HepG2 (cell line): ENCODE measurements around the gene COA3. TPM values are rescaled to one million over a fixed set of nuclear protein-coding genes. Genes with fewer than 3 reads are reported as not detected.

Source experiments
- MATR3 ChIP-seq: sonication (generic); formaldehyde crosslinking; IDR thresholded peaks from 2 replicates; pipeline ENCODE4 v1.4.0; 2020; ENCODE audit warnings: missing genetic modification reagents
- ZHX1 ChIP-seq: sonication (generic); formaldehyde crosslinking; IDR thresholded peaks from 2 replicates; pipeline ENCODE4 v1.8.1; 2022; ENCODE audit warnings: low read depth, mild to moderate bottlenecking, missing genetic modification reagents
- ZNF354B ChIP-seq: sonication (generic); formaldehyde crosslinking; IDR thresholded peaks from 2 replicates; pipeline ENCODE4 v1.8.0; 2022; ENCODE audit warnings: mild to moderate bottlenecking, missing genetic modification reagents
- ZNF562 ChIP-seq: sonication (generic); formaldehyde crosslinking; IDR thresholded peaks from 2 replicates; pipeline ENCODE4 v1.8.0; 2022; ENCODE audit warnings: missing genetic modification reagents, borderline replicate concordance
- ZNF615 ChIP-seq: sonication (generic); formaldehyde crosslinking; IDR thresholded peaks from 2 replicates; pipeline ENCODE4 v1.5.0; 2020; ENCODE audit warnings: mild to moderate bottlenecking, missing genetic modification reagents, borderline replicate concordance
- ZSCAN9 ChIP-seq: IDR thresholded peaks from 2 replicates; pipeline ENCODE4 v1.6.1; 2016; ENCODE audit warnings: borderline replicate concordance
- polyA plus RNA-seq, 8 experiments: library from polyadenylated mRNA; depleted of rRNA in 3 of 8; stranded (reverse) in 7 of 8; unstranded in 1 of 8; fragments of >200 nt; fragmentation: Illumina TruSeq in 4 of 8; extraction: Trizol in 4 of 8; gene quantifications; 2 replicates each; pipeline versions ENCODE4 v1.2.1 to v1.2.3, GENCODE V29; 2011 to 2016; ENCODE audit warnings: low read depth in 4 of 8, missing spikeins in 1 of 8, mixed read lengths in 1 of 8; ENCODE audit not compliant: insufficient read depth in 1 of 8
- total RNA-seq, 5 experiments: library from RNA; depleted of rRNA; stranded (reverse); fragments of >200 nt; fragmentation: Illumina TruSeq; extraction: Trizol; gene quantifications; 2 replicates each; pipeline ENCODE4 v1.2.3, GENCODE V29; 2016; ENCODE audit warnings: low read depth in 1 of 5
- TF ChIP-seq, protein P1 (sequence below): sonication (generic); formaldehyde crosslinking; IDR thresholded peaks from 2 replicates; pipeline ENCODE4 v1.5.0; 2020; ENCODE audit warnings: mild to moderate bottlenecking, missing genetic modification reagents, borderline replicate concordance
- TF ChIP-seq, protein P2 (sequence below): sonication (generic); formaldehyde crosslinking; IDR thresholded peaks from 2 replicates; pipeline ENCODE4 v1.4.0; 2020; ENCODE audit warnings: missing genetic modification reagents
- TF ChIP-seq, protein P3 (sequence below): sonication (generic); formaldehyde crosslinking; IDR thresholded peaks from 2 replicates; pipeline ENCODE4 v1.5.1; 2020; ENCODE audit warnings: missing genetic modification reagents, mild to moderate bottlenecking, borderline replicate concordance
- TF ChIP-seq, protein P4 (sequence below): sonication (generic); formaldehyde crosslinking; IDR thresholded peaks from 2 replicates; pipeline ENCODE4 v1.5.0; 2020; ENCODE audit warnings: missing genetic modification reagents

The COA3 gene
- total and polyA plus RNA-seq, 2 of the 13 experiments (the other 11 are each of a cell fraction or from before 2014, with no cell fraction given): 133 to 202 TPM

DNA sequence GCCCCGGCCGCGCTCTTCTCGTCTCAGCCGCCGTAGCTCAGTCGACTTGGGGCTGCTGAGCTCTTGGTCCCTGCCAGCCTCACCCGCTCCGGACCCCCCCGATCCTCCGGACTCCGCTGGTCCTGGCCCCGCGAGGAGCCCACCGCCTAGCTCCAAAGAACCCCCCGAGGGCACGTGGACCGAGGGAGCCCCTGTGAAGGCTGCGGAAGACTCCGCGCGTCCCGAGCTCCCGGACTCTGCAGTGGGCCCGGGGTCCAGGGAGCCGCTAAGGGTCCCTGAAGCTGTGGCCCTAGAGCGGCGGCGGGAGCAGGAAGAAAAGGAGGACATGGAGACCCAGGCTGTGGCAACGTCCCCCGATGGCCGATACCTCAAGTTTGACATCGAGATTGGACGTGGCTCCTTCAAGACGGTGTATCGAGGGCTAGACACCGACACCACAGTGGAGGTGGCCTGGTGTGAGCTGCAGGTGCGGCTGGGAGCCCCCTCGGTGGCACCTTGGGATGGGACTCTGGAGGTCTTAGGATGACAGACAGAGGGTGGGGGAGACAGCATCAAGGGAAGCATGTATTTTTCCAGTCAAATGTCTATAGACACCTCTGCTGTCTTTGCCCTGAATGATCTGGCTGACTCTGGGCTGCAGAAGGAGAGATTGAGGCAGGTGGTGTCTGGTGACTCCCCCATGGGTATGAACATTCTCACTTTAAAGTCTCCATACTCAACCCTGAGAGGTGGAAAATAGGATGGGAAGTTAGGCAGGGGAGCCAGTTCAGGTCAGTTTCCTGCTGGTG is 17.5 kb downstream of the COA3 start (continued):
- TF ChIP-seq, protein P1, sequence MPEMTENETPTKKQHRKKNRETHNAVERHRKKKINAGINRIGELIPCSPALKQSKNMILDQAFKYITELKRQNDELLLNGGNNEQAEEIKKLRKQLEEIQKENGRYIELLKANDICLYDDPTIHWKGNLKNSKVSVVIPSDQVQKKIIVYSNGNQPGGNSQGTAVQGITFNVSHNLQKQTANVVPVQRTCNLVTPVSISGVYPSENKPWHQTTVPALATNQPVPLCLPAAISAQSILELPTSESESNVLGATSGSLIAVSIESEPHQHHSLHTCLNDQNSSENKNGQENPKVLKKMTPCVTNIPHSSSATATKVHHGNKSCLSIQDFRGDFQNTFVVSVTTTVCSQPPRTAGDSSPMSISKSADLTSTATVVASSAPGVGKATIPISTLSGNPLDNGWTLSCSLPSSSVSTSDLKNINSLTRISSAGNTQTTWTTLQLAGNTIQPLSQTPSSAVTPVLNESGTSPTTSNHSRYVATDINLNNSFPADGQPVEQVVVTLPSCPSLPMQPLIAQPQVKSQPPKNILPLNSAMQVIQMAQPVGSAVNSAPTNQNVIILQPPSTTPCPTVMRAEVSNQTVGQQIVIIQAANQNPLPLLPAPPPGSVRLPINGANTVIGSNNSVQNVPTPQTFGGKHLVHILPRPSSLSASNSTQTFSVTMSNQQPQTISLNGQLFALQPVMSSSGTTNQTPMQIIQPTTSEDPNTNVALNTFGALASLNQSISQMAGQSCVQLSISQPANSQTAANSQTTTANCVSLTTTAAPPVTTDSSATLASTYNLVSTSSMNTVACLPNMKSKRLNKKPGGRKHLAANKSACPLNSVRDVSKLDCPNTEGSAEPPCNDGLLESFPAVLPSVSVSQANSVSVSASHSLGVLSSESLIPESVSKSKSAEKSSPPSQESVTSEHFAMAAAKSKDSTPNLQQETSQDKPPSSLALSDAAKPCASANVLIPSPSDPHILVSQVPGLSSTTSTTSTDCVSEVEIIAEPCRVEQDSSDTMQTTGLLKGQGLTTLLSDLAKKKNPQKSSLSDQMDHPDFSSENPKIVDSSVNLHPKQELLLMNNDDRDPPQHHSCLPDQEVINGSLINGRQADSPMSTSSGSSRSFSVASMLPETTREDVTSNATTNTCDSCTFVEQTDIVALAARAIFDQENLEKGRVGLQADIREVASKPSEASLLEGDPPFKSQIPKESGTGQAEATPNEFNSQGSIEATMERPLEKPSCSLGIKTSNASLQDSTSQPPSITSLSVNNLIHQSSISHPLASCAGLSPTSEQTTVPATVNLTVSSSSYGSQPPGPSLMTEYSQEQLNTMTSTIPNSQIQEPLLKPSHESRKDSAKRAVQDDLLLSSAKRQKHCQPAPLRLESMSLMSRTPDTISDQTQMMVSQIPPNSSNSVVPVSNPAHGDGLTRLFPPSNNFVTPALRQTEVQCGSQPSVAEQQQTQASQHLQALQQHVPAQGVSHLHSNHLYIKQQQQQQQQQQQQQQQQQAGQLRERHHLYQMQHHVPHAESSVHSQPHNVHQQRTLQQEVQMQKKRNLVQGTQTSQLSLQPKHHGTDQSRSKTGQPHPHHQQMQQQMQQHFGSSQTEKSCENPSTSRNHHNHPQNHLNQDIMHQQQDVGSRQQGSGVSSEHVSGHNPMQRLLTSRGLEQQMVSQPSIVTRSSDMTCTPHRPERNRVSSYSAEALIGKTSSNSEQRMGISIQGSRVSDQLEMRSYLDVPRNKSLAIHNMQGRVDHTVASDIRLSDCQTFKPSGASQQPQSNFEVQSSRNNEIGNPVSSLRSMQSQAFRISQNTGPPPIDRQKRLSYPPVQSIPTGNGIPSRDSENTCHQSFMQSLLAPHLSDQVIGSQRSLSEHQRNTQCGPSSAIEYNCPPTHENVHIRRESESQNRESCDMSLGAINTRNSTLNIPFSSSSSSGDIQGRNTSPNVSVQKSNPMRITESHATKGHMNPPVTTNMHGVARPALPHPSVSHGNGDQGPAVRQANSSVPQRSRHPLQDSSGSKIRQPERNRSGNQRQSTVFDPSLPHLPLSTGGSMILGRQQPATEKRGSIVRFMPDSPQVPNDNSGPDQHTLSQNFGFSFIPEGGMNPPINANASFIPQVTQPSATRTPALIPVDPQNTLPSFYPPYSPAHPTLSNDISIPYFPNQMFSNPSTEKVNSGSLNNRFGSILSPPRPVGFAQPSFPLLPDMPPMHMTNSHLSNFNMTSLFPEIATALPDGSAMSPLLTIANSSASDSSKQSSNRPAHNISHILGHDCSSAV: no peak
- TF ChIP-seq, protein P2, sequence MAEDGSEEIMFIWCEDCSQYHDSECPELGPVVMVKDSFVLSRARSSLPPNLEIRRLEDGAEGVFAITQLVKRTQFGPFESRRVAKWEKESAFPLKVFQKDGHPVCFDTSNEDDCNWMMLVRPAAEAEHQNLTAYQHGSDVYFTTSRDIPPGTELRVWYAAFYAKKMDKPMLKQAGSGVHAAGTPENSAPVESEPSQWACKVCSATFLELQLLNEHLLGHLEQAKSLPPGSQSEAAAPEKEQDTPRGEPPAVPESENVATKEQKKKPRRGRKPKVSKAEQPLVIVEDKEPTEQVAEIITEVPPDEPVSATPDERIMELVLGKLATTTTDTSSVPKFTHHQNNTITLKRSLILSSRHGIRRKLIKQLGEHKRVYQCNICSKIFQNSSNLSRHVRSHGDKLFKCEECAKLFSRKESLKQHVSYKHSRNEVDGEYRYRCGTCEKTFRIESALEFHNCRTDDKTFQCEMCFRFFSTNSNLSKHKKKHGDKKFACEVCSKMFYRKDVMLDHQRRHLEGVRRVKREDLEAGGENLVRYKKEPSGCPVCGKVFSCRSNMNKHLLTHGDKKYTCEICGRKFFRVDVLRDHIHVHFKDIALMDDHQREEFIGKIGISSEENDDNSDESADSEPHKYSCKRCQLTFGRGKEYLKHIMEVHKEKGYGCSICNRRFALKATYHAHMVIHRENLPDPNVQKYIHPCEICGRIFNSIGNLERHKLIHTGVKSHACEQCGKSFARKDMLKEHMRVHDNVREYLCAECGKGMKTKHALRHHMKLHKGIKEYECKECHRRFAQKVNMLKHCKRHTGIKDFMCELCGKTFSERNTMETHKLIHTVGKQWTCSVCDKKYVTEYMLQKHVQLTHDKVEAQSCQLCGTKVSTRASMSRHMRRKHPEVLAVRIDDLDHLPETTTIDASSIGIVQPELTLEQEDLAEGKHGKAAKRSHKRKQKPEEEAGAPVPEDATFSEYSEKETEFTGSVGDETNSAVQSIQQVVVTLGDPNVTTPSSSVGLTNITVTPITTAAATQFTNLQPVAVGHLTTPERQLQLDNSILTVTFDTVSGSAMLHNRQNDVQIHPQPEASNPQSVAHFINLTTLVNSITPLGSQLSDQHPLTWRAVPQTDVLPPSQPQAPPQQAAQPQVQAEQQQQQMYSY: no peak
- TF ChIP-seq ZNF562 (CRISPR knock-in tag): no peak
- no peak for TF ChIP-seq ZNF615
- no peak for TF ChIP-seq MATR3 (CRISPR knock-in tag)
- TF ChIP-seq ZSCAN9 (CRISPR knock-in tag): no peak
- TF ChIP-seq ZNF354B (CRISPR knock-in tag): no peak
- TF ChIP-seq, protein P3, sequence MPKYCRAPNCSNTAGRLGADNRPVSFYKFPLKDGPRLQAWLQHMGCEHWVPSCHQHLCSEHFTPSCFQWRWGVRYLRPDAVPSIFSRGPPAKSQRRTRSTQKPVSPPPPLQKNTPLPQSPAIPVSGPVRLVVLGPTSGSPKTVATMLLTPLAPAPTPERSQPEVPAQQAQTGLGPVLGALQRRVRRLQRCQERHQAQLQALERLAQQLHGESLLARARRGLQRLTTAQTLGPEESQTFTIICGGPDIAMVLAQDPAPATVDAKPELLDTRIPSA: no peak
- TF ChIP-seq ZHX1 (CRISPR knock-in tag): no peak
- TF ChIP-seq, protein P4, sequence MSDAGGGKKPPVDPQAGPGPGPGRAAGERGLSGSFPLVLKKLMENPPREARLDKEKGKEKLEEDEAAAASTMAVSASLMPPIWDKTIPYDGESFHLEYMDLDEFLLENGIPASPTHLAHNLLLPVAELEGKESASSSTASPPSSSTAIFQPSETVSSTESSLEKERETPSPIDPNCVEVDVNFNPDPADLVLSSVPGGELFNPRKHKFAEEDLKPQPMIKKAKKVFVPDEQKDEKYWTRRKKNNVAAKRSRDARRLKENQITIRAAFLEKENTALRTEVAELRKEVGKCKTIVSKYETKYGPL (CRISPR knock-in tag): no peak; the same call in 1 of the 2 replicates
